Measurements from ENCODE around the gene INSIG1. TPM values are rescaled to one million over a fixed set of nuclear protein-coding genes. Genes with fewer than 3 reads are reported as not detected.

The INSIG1 gene
- total and polyA plus RNA-seq, 2 donors from 2014 or later = 24.6 to 25.7 TPM

DNA sequence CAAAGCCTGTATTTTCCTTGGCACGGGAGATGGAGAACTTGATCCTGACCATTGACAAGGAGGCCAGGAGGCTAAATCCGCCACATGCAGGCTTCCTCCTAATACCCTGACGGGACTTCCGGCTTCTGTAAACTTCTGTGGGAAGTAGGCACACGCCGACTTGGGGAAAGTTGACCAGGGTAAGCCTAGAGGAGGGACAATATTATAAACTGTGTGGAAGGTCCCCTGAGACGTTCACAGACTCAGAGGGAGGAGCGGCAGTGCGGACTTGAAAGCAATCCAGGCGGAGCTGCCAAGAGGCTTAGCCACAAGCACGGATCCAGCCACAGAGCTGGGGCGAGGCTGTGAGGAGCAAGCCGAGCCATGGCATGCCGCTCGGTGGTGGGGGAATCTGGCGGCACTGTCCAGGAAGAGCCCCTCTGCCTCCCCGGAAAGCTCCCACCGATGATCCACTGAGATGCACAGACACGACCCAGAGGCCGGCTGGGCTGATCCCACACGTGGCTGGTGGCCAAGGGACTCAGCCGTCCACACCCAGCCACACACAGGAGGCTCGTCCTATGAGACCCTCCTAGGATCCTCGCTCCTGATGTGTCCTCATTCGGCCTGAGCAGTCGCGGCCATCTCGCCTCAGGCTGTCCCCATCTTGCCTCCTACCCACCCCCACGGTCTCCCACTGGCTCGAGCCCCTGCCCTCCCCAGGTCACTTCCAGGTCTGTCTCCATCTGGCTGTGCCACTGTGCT, 40.0 kb upstream of the INSIG1 start:
- peak in 4 of 5 donors; percentile 31 to 92 (median 60) for DNase-seq
- intact Hi-C loops (cut with DNase I) = no loop called here
- H3K27ac ChIP-seq (ENCODE audit: low read depth in 2 of 2, low read length in 2 of 2) = peak overlapping the region; percentile 63 to 77
- TF ChIP-seq, protein P1, sequence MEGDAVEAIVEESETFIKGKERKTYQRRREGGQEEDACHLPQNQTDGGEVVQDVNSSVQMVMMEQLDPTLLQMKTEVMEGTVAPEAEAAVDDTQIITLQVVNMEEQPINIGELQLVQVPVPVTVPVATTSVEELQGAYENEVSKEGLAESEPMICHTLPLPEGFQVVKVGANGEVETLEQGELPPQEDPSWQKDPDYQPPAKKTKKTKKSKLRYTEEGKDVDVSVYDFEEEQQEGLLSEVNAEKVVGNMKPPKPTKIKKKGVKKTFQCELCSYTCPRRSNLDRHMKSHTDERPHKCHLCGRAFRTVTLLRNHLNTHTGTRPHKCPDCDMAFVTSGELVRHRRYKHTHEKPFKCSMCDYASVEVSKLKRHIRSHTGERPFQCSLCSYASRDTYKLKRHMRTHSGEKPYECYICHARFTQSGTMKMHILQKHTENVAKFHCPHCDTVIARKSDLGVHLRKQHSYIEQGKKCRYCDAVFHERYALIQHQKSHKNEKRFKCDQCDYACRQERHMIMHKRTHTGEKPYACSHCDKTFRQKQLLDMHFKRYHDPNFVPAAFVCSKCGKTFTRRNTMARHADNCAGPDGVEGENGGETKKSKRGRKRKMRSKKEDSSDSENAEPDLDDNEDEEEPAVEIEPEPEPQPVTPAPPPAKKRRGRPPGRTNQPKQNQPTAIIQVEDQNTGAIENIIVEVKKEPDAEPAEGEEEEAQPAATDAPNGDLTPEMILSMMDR (IDR thresholded peaks at IDR 0.05; ENCODE audit: borderline replicate concordance, extremely low read depth, insufficient read depth) = no peak
- no peaks in the 10 kb centered on the region for H3K36me3 ChIP-seq (ENCODE audit: control insufficient read depth in 2 of 3, insufficient read depth in 3 of 3, low read length in 3 of 3)
- H3K4me1 ChIP-seq (ENCODE audit: control insufficient read depth in 2 of 3, insufficient read depth in 2 of 3, low read depth in 1 of 3, low read length in 3 of 3) = peaks cover 0 to 8% (median 7%) of the 10 kb centered on the region in 3 donors
- no peaks in the 10 kb centered on the region for H3K9me3 ChIP-seq (ENCODE audit: control insufficient read depth in 2 of 3, insufficient read depth in 1 of 3, low read length in 3 of 3)
- no peak overlapping the region for H3K9ac ChIP-seq (ENCODE audit: low read length in 3 of 3)
- H3K4me3 ChIP-seq (ENCODE audit: low read length in 3 of 3) = no peak overlapping the region
- no peaks in the 10 kb centered on the region for H3K27me3 ChIP-seq (ENCODE audit: control insufficient read depth, insufficient read depth, low read length)
- FAIRE-seq = no peak

DNA sequence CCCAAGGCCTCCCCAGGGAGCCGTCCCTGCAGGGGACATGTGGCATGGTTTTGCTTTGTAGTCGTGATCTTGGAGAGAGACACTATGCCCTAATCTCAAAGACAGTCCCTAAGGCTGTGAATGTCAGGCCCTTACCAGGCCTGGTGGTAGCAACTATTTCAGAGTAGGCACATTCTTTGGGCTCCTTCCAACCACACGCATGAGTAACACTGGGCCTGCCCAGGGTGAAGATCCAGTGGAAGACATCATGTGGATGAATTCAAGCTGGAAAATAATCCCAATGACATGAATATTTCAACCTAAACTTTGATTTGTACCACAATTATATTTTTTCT, 39.5 kb upstream of the INSIG1 start:
- peaks cover 0 to 8% (median 5%) of the 10 kb centered on the region in 3 donors for H3K4me1 ChIP-seq (ENCODE audit: control insufficient read depth in 2 of 3, insufficient read depth in 2 of 3, low read depth in 1 of 3, low read length in 3 of 3)
- DNase-seq (no peak), FAIRE-seq (no peak)
- no peaks in the 10 kb centered on the region for H3K9me3 ChIP-seq (ENCODE audit: control insufficient read depth in 2 of 3, insufficient read depth in 1 of 3, low read length in 3 of 3)
- H3K9ac ChIP-seq (ENCODE audit: low read length in 3 of 3) = peak overlapping the region in 1 of 3 donors; percentile 4
- intact Hi-C loops (cut with DNase I) = no loop called here
- H3K36me3 ChIP-seq (ENCODE audit: control insufficient read depth in 2 of 3, insufficient read depth in 3 of 3, low read length in 3 of 3) = no peaks in the 10 kb centered on the region
- TF ChIP-seq, protein P1 (IDR thresholded peaks at IDR 0.05; ENCODE audit: borderline replicate concordance, extremely low read depth, insufficient read depth) = no peak
- H3K27me3 ChIP-seq (ENCODE audit: control insufficient read depth, insufficient read depth, low read length) = no peaks in the 10 kb centered on the region
- no peak overlapping the region for H3K4me3 ChIP-seq (ENCODE audit: low read length in 3 of 3)
- peak overlapping the region; percentile 63 to 77 for H3K27ac ChIP-seq (ENCODE audit: low read depth in 2 of 2, low read length in 2 of 2)

DNA sequence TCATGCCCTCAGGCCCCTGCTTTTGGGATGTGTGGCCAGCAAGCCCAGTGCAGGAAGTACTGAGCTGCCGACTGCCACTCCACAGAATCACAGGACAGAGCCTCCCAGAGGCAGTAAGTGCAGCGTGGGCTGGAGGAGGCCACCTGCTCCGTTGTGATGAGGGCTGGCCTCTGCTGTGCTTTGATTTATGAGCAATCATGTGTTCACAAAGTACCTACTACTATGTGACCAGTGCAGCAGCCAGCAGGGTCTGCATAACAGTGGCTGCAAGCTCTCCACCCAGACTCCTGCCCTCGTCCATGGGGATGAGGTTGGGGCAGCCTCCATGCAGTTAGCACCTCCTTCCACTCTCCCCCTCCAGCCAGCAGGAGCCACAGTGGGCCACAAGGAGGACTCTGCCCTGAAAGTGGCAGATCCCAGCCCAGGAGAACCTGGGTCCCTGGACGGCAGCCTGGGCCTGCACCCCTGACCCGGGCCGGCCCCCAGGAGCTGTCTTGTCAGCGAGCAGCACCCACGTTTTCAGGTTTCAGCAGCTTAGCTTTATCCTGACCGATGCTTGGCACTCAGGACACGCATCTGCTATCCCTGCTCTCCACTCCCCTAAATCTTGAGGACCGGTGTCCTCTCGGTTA, 37.7 kb upstream of the INSIG1 start:
- intact Hi-C loops (cut with DNase I) = no loop called here
- DNase-seq (peak in 2 of 5 donors; percentile 26 to 54), FAIRE-seq (no peak)
- TF ChIP-seq, protein P1 (IDR thresholded peaks at IDR 0.05; ENCODE audit: borderline replicate concordance, extremely low read depth, insufficient read depth) = no peak
- Histone ChIP-seq H3K4me1 (ENCODE audit: control insufficient read depth in 2 of 3, insufficient read depth in 2 of 3, low read depth in 1 of 3, low read length in 3 of 3) (peaks cover 0 to 8% (median 5%) of the 10 kb centered on the region in 3 donors), H3K4me3 (ENCODE audit: low read length in 3 of 3) (no peak overlapping the region), H3K9me3 (ENCODE audit: control insufficient read depth in 2 of 3, insufficient read depth in 1 of 3, low read length in 3 of 3) (no peaks in the 10 kb centered on the region), H3K27me3 (ENCODE audit: control insufficient read depth, insufficient read depth, low read length) (no peaks in the 10 kb centered on the region), H3K36me3 (ENCODE audit: control insufficient read depth in 2 of 3, insufficient read depth in 3 of 3, low read length in 3 of 3) (no peaks in the 10 kb centered on the region), H3K9ac (ENCODE audit: low read length in 3 of 3) (no peak overlapping the region), H3K27ac (ENCODE audit: low read depth in 2 of 2, low read length in 2 of 2) (no peak overlapping the region)
